Measurements from ENCODE around the gene UPK3A. TPM values are rescaled to one million over a fixed set of nuclear protein-coding genes. Genes with fewer than 3 reads are reported as not detected.

UPK3A gene
- total and polyA plus RNA-seq, 10 of the 15 experiments (the other 5 are each of a cell fraction or from before 2014, with no cell fraction given): not detected

DNA sequence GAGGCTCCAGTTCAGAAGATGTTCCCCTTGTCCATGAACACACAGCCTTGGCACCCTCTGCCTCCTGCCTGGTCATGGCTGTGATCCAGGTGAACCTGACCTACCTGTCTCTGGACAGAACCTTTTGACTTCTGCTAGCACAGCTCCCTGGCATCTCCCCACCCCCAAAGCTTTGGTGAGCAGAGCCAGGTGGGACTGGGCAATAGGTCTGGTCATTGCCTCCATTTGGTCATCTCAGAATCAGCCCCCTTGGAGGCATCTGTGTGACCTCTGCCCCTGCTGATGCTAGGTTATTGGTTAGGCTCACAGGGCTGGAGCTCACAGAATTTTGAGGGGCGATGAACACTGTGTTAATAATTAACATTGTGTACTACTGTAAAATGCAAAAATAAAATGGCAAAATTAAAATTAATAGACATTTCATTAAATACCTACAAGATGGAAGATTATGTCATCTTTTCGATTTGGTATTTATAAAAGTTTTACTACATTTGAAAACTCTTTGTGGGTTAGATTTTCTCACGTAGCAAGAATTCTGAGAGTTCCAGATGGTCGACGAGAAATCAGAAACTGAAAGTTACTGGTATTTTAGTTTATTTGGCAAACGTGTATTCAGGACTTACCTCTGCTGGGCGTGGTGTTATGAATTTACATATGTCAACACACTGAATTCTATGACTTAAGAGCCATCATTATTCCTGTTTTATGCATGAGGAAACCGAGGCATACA is 35.8 kb upstream of the UPK3A start (continued):
- TF ChIP-seq, protein P1, sequence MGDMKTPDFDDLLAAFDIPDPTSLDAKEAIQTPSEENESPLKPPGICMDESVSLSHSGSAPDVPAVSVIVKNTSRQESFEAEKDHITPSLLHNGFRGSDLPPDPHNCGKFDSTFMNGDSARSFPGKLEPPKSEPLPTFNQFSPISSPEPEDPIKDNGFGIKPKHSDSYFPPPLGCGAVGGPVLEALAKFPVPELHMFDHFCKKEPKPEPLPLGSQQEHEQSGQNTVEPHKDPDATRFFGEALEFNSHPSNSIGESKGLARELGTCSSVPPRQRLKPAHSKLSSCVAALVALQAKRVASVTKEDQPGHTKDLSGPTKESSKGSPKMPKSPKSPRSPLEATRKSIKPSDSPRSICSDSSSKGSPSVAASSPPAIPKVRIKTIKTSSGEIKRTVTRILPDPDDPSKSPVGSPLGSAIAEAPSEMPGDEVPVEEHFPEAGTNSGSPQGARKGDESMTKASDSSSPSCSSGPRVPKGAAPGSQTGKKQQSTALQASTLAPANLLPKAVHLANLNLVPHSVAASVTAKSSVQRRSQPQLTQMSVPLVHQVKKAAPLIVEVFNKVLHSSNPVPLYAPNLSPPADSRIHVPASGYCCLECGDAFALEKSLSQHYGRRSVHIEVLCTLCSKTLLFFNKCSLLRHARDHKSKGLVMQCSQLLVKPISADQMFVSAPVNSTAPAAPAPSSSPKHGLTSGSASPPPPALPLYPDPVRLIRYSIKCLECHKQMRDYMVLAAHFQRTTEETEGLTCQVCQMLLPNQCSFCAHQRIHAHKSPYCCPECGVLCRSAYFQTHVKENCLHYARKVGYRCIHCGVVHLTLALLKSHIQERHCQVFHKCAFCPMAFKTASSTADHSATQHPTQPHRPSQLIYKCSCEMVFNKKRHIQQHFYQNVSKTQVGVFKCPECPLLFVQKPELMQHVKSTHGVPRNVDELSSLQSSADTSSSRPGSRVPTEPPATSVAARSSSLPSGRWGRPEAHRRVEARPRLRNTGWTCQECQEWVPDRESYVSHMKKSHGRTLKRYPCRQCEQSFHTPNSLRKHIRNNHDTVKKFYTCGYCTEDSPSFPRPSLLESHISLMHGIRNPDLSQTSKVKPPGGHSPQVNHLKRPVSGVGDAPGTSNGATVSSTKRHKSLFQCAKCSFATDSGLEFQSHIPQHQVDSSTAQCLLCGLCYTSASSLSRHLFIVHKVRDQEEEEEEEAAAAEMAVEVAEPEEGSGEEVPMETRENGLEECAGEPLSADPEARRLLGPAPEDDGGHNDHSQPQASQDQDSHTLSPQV (IDR thresholded peaks at IDR 0.05): peak; percentile 62; the same call in 1 of the 2 replicates
- TF ChIP-seq SREBF1 (IDR thresholded peaks at IDR 0.05; ENCODE audit: low read length) (no peak), KAT2A (conservative IDR thresholded peaks at IDR 0.05; ENCODE audit: control insufficient read depth, low read depth, low read length) (no peak), POLR2AphosphoS5 (IDR thresholded peaks at IDR 0.05; ENCODE audit: low read length) (no peak), ZNF274 (IDR thresholded peaks at IDR 0.05; ENCODE audit: insufficient read depth, insufficient read length) (no peak), SREBF2 (IDR thresholded peaks at IDR 0.05; ENCODE audit: low read length) (no peak), TCF12 (IDR thresholded peaks at IDR 0.05; ENCODE audit: low read depth, low read length) (0 out of 2 replicates have a peak, but pooled peaks have one; percentile 10), HDGF (IDR thresholded peaks at IDR 0.05) (no peak), HDAC2 (IDR thresholded peaks at IDR 0.05) (no peak), IRF4 (IDR thresholded peaks at IDR 0.05; ENCODE audit: low read depth, low read length) (no peak), IKZF1 (conservative IDR thresholded peaks at IDR 0.05) (no peak), CREM (IDR thresholded peaks at IDR 0.05; ENCODE audit: low read depth) (no peak; the same call in 1 of the 2 replicates), TCF7 (IDR thresholded peaks at IDR 0.05; ENCODE audit: borderline replicate concordance) (no peak), SMC3 (IDR thresholded peaks at IDR 0.05; ENCODE audit: borderline replicate concordance, low read length) (no peak)
- TF ChIP-seq, protein P2, sequence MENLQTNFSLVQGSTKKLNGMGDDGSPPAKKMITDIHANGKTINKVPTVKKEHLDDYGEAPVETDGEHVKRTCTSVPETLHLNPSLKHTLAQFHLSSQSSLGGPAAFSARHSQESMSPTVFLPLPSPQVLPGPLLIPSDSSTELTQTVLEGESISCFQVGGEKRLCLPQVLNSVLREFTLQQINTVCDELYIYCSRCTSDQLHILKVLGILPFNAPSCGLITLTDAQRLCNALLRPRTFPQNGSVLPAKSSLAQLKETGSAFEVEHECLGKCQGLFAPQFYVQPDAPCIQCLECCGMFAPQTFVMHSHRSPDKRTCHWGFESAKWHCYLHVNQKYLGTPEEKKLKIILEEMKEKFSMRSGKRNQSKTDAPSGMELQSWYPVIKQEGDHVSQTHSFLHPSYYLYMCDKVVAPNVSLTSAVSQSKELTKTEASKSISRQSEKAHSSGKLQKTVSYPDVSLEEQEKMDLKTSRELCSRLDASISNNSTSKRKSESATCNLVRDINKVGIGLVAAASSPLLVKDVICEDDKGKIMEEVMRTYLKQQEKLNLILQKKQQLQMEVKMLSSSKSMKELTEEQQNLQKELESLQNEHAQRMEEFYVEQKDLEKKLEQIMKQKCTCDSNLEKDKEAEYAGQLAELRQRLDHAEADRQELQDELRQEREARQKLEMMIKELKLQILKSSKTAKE (IDR thresholded peaks at IDR 0.05; ENCODE audit: low read depth, poor library complexity, severe bottlenecking): peak; percentile 72
- TF ChIP-seq, protein P3, sequence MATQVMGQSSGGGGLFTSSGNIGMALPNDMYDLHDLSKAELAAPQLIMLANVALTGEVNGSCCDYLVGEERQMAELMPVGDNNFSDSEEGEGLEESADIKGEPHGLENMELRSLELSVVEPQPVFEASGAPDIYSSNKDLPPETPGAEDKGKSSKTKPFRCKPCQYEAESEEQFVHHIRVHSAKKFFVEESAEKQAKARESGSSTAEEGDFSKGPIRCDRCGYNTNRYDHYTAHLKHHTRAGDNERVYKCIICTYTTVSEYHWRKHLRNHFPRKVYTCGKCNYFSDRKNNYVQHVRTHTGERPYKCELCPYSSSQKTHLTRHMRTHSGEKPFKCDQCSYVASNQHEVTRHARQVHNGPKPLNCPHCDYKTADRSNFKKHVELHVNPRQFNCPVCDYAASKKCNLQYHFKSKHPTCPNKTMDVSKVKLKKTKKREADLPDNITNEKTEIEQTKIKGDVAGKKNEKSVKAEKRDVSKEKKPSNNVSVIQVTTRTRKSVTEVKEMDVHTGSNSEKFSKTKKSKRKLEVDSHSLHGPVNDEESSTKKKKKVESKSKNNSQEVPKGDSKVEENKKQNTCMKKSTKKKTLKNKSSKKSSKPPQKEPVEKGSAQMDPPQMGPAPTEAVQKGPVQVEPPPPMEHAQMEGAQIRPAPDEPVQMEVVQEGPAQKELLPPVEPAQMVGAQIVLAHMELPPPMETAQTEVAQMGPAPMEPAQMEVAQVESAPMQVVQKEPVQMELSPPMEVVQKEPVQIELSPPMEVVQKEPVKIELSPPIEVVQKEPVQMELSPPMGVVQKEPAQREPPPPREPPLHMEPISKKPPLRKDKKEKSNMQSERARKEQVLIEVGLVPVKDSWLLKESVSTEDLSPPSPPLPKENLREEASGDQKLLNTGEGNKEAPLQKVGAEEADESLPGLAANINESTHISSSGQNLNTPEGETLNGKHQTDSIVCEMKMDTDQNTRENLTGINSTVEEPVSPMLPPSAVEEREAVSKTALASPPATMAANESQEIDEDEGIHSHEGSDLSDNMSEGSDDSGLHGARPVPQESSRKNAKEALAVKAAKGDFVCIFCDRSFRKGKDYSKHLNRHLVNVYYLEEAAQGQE (IDR thresholded peaks at IDR 0.05; ENCODE audit: low read depth, low read length): no peak
- TF ChIP-seq, protein P4, sequence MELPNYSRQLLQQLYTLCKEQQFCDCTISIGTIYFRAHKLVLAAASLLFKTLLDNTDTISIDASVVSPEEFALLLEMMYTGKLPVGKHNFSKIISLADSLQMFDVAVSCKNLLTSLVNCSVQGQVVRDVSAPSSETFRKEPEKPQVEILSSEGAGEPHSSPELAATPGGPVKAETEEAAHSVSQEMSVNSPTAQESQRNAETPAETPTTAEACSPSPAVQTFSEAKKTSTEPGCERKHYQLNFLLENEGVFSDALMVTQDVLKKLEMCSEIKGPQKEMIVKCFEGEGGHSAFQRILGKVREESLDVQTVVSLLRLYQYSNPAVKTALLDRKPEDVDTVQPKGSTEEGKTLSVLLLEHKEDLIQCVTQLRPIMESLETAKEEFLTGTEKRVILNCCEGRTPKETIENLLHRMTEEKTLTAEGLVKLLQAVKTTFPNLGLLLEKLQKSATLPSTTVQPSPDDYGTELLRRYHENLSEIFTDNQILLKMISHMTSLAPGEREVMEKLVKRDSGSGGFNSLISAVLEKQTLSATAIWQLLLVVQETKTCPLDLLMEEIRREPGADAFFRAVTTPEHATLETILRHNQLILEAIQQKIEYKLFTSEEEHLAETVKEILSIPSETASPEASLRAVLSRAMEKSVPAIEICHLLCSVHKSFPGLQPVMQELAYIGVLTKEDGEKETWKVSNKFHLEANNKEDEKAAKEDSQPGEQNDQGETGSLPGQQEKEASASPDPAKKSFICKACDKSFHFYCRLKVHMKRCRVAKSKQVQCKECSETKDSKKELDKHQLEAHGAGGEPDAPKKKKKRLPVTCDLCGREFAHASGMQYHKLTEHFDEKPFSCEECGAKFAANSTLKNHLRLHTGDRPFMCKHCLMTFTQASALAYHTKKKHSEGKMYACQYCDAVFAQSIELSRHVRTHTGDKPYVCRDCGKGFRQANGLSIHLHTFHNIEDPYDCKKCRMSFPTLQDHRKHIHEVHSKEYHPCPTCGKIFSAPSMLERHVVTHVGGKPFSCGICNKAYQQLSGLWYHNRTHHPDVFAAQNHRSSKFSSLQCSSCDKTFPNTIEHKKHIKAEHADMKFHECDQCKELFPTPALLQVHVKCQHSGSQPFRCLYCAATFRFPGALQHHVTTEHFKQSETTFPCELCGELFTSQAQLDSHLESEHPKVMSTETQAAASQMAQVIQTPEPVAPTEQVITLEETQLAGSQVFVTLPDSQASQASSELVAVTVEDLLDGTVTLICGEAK (IDR thresholded peaks at IDR 0.05; ENCODE audit: borderline replicate concordance): no peak
